SK-N-SH (cell line): ENCODE results near the gene COCH. TPM values are rescaled to one million over a fixed set of nuclear protein-coding genes. Genes with fewer than 3 reads are reported as not detected.

ENCODE experiments used
- CTCF ChIA-PET: fragments of 300-600, 350-600 bp; formaldehyde crosslinking; extraction: SDS; loops from one replicate; lab custom pipeline; 2021; lab: Yijun Ruan, JAX
- POLR2A ChIA-PET: fragments of 350-600 bp; sonication (Branson Sonifier 250); formaldehyde crosslinking; extraction: SDS; loops from one replicate; lab custom pipeline; 2020; ENCODE audit warnings: antibody characterized with exemption, inconsistent platforms; lab: Yijun Ruan, JAX
- DNase-seq: peaks from one replicate; pipeline ENCODE4 v3.0.0; 2012
- H2AFZ ChIP-seq: fragments of 200-600 bp; sonication (generic); 2 replicates; pipeline ENCODE4 v1.8.1; 2016; ENCODE audit warnings: antibody characterized with exemption, mild to moderate bottlenecking, low read depth
- H3F3A ChIP-seq: fragments of 200-600 bp; sonication (generic); replicated peaks from 2 replicates; pipeline ENCODE3; 2016; ENCODE audit warnings: antibody characterized with exemption, mild to moderate bottlenecking; ENCODE audit not compliant: insufficient read depth
- H3K27ac ChIP-seq, 2 experiments: fragments of 200-500 bp in 1 of 2; fragments of 200-600 bp in 1 of 2; sonication (Bioruptor generic) in 1 of 2; sonication (generic), shearing (Covaris generic) in 1 of 2; 2 replicates each; pipeline versions ENCODE4 v1.5.1 to v1.6.1; 2014 to 2016; ENCODE audit warnings: low read depth in 2 of 2, inconsistent platforms in 1 of 2, low read length in 1 of 2, mild to moderate bottlenecking in 1 of 2, mixed read lengths in 1 of 2
- H3K27me3 ChIP-seq: fragments of 200-600 bp; sonication (generic), shearing (Covaris generic); 2 replicates; pipeline ENCODE4 v1.6.1; 2016; ENCODE audit warnings: mixed run types; ENCODE audit not compliant: insufficient read depth
- H3K36me3 ChIP-seq, 2 experiments: fragments of 200-500 bp in 1 of 2; fragments of 200-600 bp in 1 of 2; sonication (Bioruptor generic) in 1 of 2; sonication (generic) in 1 of 2; replicated peaks in 1 of 2; 2 replicates each; pipeline versions ENCODE3 to v1.5.1; 2014 to 2016; ENCODE audit warnings: low read length in 1 of 2, mild to moderate bottlenecking in 1 of 2; ENCODE audit not compliant: insufficient read depth in 2 of 2, control insufficient read depth in 1 of 2
- H3K4me1 ChIP-seq, 2 experiments: fragments of 200-500 bp in 1 of 2; fragments of 200-600 bp in 1 of 2; sonication (Bioruptor generic) in 1 of 2; sonication (generic), shearing (Covaris generic) in 1 of 2; 2 replicates each; pipeline versions ENCODE4 v1.5.1 to v1.6.1; 2014 to 2016; ENCODE audit warnings: low read depth in 1 of 2, low read length in 1 of 2, mixed run types in 1 of 2; ENCODE audit not compliant: insufficient read depth in 2 of 2, control insufficient read depth in 1 of 2
- H3K4me2 ChIP-seq: fragments of 200-600 bp; sonication (generic), shearing (Covaris generic); 2 replicates; pipeline ENCODE4 v1.6.1; 2017; ENCODE audit warnings: mixed run types
- H3K4me3 ChIP-seq, 2 experiments: fragments of 200-500 bp in 1 of 2; fragments of 200-600 bp in 1 of 2; sonication (Bioruptor generic) in 1 of 2; sonication (generic), shearing (Covaris generic) in 1 of 2; 2 replicates each; pipeline versions ENCODE4 v1.5.1 to v1.8.1; 2014 to 2016; ENCODE audit warnings: low read depth in 2 of 2, inconsistent platforms in 1 of 2, low read length in 1 of 2, mild to moderate bottlenecking in 1 of 2, mixed read lengths in 1 of 2, moderate library complexity in 1 of 2
- H3K79me2 ChIP-seq: fragments of 200-600 bp; sonication (generic); 2 replicates; pipeline ENCODE4 v1.8.1; 2017; ENCODE audit warnings: mild to moderate bottlenecking; ENCODE audit not compliant: insufficient read depth
- H3K9ac ChIP-seq: fragments of 200-600 bp; sonication (generic); 2 replicates; pipeline ENCODE4 v1.6.1; 2017; ENCODE audit warnings: mixed run types
- H3K9me2 ChIP-seq: fragments of 200-600 bp; sonication (generic); 2 replicates; pipeline ENCODE4 v1.6.1; 2017; ENCODE audit warnings: mixed run types
- H3K9me3 ChIP-seq: fragments of 200-600 bp; sonication (generic); 2 replicates; pipeline ENCODE4 v1.6.1; 2017; ENCODE audit warnings: mixed run types, mild to moderate bottlenecking, moderate library complexity
- H4K20me1 ChIP-seq: fragments of 200-600 bp; sonication (generic); 2 replicates; pipeline ENCODE4 v1.6.1; 2017; ENCODE audit warnings: mild to moderate bottlenecking, mixed run types; ENCODE audit not compliant: insufficient read depth
- ELF1 ChIP-seq: IDR thresholded peaks from 2 replicates; pipeline ENCODE4 v1.4.0; 2012
- EP300 ChIP-seq, 2 experiments: IDR thresholded peaks; 2 replicates each; pipeline versions ENCODE4 v1.4.0 to v1.6.1; 2012; ENCODE audit warnings: borderline replicate concordance in 1 of 2, low read depth in 1 of 2, low read length in 1 of 2
- FOSL2 ChIP-seq: IDR thresholded peaks from 2 replicates; pipeline ENCODE4 v1.4.0; 2012; ENCODE audit warnings: low read depth, mild to moderate bottlenecking, moderate library complexity, borderline replicate concordance
- GABPA ChIP-seq: IDR thresholded peaks from 2 replicates; pipeline ENCODE4 v1.4.0; 2012; ENCODE audit warnings: low read depth, mild to moderate bottlenecking
- MXI1 ChIP-seq: IDR thresholded peaks from 2 replicates; pipeline ENCODE4 v1.6.1; 2012; ENCODE audit warnings: mild to moderate bottlenecking, low read depth, low read length, improper control_type of control experiment
- POLR2AphosphoS5 ChIP-seq: IDR thresholded peaks from 2 replicates; pipeline ENCODE4 v1.6.1; 2012; ENCODE audit warnings: low read depth, low read length
- RCOR1 ChIP-seq: fragments of 150-350 bp; IDR thresholded peaks from 2 replicates; pipeline ENCODE4 v1.6.1; 2017; ENCODE audit warnings: antibody characterized with exemption, low read length
- RFX5 ChIP-seq: IDR thresholded peaks from 2 replicates; pipeline ENCODE4 v1.6.1; 2012; ENCODE audit warnings: mild to moderate bottlenecking, improper control_type of control experiment, low read length
- RXRA ChIP-seq: IDR thresholded peaks from 2 replicates; pipeline ENCODE4 v1.4.0; 2012; ENCODE audit warnings: low read depth, mild to moderate bottlenecking, borderline replicate concordance
- SIN3A ChIP-seq: IDR thresholded peaks from 2 replicates; pipeline ENCODE4 v1.6.1; 2012; ENCODE audit warnings: low read depth, mild to moderate bottlenecking, low read length, moderate library complexity, borderline replicate concordance
- TAF1 ChIP-seq: IDR thresholded peaks from 2 replicates; pipeline ENCODE4 v1.6.1; 2012; ENCODE audit warnings: low read depth, mild to moderate bottlenecking, low read length, moderate library complexity, borderline replicate concordance
- TEAD4 ChIP-seq: IDR thresholded peaks from 2 replicates; pipeline ENCODE4 v1.4.0; 2012; ENCODE audit warnings: mild to moderate bottlenecking, borderline replicate concordance; ENCODE audit not compliant: insufficient read depth
- YY1 ChIP-seq: IDR thresholded peaks from 2 replicates; pipeline ENCODE4 v1.4.0; 2012; ENCODE audit warnings: low read depth, mild to moderate bottlenecking
- WGBS: methylation state at CpG from one replicate; pipeline ENCODE4 v1.1.6; 2017; ENCODE audit warnings: low lambda C conversion rate; 5-methylcytosine and 5-hydroxymethylcytosine counted together
- polyA plus RNA-seq, 3 experiments: library from polyadenylated mRNA; depleted of rRNA; stranded (reverse); fragments of >200 nt; gene quantifications; 2 replicates each; pipeline ENCODE4 v1.2.3, GENCODE V29; 2012
- TF ChIP-seq, protein P1 (sequence below): IDR thresholded peaks from 2 replicates; pipeline ENCODE4 v1.6.1; 2012; ENCODE audit warnings: mild to moderate bottlenecking, low read depth, low read length, moderate library complexity
- TF ChIP-seq, protein P2 (sequence below): IDR thresholded peaks from 2 replicates; pipeline ENCODE4 v1.4.0; 2012; ENCODE audit warnings: low read depth
- TF ChIP-seq, protein P3 (sequence below): fragments of 150-350 bp; IDR thresholded peaks from 2 replicates; pipeline ENCODE4 v1.6.1; 2016; ENCODE audit warnings: mild to moderate bottlenecking, low read depth, low read length
- TF ChIP-seq, protein P4 (sequence below): fragments of 150-350 bp; IDR thresholded peaks from 2 replicates; pipeline ENCODE4 v1.6.1; 2017; ENCODE audit warnings: antibody characterized with exemption, low read length, low read depth, borderline replicate concordance

COCH gene
- polyA plus RNA-seq, 1 of the 3 experiments (the other 2 are of a cell fraction), result 9.3 TPM

DNA sequence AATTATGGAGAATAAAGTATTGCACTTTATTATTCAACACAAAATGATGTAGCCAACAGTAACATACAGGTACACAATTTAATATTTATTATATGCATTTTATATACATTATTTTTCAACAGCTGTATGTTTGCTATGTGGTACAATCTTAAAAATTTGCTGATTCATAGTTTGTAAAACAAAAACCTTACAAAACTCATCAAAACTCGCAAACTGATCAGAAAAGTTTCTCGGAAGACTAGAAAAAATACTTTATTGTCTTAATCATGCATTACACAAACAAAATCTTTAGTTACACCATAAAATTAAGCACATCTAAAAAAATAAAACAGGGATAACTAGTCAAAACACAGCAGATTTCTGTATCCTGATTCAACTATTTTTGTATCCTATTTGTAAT lies 19.5 kb downstream of the COCH start:
- Histone ChIP-seq H3K4me1 (no peaks in the 10 kb centered on the region; a peak in 1 of 4 replicates), H3F3A (peaks cover 7% of the 10 kb centered on the region), H3K27me3 (no peaks in the 10 kb centered on the region), H2AFZ (no peak overlapping the region), H3K36me3 (peaks cover 30 to 31% of the 10 kb centered on the region in 2 experiments), H3K9ac (no peak overlapping the region), H3K9me3 (no peaks in the 10 kb centered on the region), H3K4me2 (no peak overlapping the region), H3K79me2 (no peaks in the 10 kb centered on the region), H3K9me2 (no peaks in the 10 kb centered on the region), H3K27ac (no peak overlapping the region), H3K4me3 (no peak overlapping the region), H4K20me1 (no peaks in the 10 kb centered on the region)
- ChIA-PET CTCF (interaction anchor here (0.6 to 0.7 kb wide), 2 partner anchors 111 to 276 kb away, joined by 3 to 4 read pairs; no protein-coding TSS in a partner anchor), POLR2A (no interaction called here)
- DNase-seq, result no peak
- WGBS, result 87% methylated on average over 2 of the region's 2 CpGs
- TF ChIP-seq TEAD4, result no peak
- TF ChIP-seq YY1, result no peak
- TF ChIP-seq, protein P1, sequence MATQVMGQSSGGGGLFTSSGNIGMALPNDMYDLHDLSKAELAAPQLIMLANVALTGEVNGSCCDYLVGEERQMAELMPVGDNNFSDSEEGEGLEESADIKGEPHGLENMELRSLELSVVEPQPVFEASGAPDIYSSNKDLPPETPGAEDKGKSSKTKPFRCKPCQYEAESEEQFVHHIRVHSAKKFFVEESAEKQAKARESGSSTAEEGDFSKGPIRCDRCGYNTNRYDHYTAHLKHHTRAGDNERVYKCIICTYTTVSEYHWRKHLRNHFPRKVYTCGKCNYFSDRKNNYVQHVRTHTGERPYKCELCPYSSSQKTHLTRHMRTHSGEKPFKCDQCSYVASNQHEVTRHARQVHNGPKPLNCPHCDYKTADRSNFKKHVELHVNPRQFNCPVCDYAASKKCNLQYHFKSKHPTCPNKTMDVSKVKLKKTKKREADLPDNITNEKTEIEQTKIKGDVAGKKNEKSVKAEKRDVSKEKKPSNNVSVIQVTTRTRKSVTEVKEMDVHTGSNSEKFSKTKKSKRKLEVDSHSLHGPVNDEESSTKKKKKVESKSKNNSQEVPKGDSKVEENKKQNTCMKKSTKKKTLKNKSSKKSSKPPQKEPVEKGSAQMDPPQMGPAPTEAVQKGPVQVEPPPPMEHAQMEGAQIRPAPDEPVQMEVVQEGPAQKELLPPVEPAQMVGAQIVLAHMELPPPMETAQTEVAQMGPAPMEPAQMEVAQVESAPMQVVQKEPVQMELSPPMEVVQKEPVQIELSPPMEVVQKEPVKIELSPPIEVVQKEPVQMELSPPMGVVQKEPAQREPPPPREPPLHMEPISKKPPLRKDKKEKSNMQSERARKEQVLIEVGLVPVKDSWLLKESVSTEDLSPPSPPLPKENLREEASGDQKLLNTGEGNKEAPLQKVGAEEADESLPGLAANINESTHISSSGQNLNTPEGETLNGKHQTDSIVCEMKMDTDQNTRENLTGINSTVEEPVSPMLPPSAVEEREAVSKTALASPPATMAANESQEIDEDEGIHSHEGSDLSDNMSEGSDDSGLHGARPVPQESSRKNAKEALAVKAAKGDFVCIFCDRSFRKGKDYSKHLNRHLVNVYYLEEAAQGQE, result no peak
- TF ChIP-seq SIN3A, result no peak
- no peak for TF ChIP-seq RFX5
- no peak for TF ChIP-seq GABPA
- no peak for TF ChIP-seq RCOR1
- TF ChIP-seq ELF1, result no peak
- TF ChIP-seq FOSL2, result no peak
- TF ChIP-seq MXI1, result no peak
- TF ChIP-seq, protein P2, sequence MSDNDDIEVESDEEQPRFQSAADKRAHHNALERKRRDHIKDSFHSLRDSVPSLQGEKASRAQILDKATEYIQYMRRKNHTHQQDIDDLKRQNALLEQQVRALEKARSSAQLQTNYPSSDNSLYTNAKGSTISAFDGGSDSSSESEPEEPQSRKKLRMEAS, result no peak
- no peak for TF ChIP-seq TAF1

DNA sequence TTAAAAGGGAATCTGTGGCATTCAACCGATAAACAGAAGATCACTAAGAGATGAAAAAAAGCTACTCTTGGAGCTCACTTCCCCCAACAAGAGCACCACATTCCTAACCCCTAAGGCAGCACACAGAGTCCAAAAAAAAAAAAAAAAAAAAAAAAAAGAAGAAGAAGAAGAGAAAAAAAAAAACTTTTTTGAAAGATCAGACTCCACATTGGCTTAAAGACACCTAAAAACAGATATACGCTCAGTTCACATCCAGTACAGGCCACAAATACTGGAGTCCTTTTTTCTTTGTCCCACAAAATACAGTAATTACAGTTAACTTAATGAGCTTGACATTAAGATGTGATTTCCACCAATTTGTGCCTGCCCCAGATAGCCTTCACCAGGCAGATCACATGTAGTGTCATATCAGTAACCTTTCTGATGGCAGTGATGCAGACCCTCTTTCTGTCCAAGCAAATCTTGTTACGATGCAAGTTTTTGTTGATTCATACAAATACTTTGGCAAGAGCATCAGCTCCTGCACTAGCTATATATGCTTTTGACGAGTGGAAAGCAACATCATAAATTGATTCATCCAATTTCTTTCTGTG lies 20.7 kb downstream of the COCH start:
- Histone ChIP-seq H4K20me1 (no peaks in the 10 kb centered on the region), H3F3A (peaks cover 7% of the 10 kb centered on the region), H3K9me3 (no peaks in the 10 kb centered on the region), H3K4me3 (no peak overlapping the region), H3K27ac (peak overlapping the region in 1 of 2 experiments; percentile 11; a peak in 1 of 4 replicates), H3K79me2 (no peaks in the 10 kb centered on the region; the same call in 1 of the 2 replicates), H3K9me2 (no peaks in the 10 kb centered on the region), H3K27me3 (no peaks in the 10 kb centered on the region), H3K4me2 (no peak overlapping the region), H3K36me3 (peaks cover 32 to 41% of the 10 kb centered on the region in 2 experiments), H3K4me1 (no peaks in the 10 kb centered on the region; a peak in 1 of 4 replicates), H2AFZ (no peak overlapping the region), H3K9ac (no peak overlapping the region)
- no peak for TF ChIP-seq RXRA
- no peak for TF ChIP-seq POLR2AphosphoS5
- no peak for TF ChIP-seq SIN3A
- TF ChIP-seq, protein P3, sequence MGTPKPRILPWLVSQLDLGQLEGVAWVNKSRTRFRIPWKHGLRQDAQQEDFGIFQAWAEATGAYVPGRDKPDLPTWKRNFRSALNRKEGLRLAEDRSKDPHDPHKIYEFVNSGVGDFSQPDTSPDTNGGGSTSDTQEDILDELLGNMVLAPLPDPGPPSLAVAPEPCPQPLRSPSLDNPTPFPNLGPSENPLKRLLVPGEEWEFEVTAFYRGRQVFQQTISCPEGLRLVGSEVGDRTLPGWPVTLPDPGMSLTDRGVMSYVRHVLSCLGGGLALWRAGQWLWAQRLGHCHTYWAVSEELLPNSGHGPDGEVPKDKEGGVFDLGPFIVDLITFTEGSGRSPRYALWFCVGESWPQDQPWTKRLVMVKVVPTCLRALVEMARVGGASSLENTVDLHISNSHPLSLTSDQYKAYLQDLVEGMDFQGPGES, result no peak
- TF ChIP-seq, protein P4, sequence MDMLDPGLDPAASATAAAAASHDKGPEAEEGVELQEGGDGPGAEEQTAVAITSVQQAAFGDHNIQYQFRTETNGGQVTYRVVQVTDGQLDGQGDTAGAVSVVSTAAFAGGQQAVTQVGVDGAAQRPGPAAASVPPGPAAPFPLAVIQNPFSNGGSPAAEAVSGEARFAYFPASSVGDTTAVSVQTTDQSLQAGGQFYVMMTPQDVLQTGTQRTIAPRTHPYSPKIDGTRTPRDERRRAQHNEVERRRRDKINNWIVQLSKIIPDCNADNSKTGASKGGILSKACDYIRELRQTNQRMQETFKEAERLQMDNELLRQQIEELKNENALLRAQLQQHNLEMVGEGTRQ, result no peak
- TF ChIP-seq, protein P1, result no peak
- no peak for TF ChIP-seq EP300 (IDR thresholded peaks at IDR 0.05; ENCODE audit: borderline replicate concordance in 1 of 2, low read depth in 1 of 2, low read length in 1 of 2)
- TF ChIP-seq TEAD4, result no peak
- POLR2A ChIA-PET, result no interaction called here
- WGBS, result 86% methylated on average over 4 of the region's 4 CpGs
- DNase-seq, result no peak
- CTCF ChIA-PET, result interaction anchor here (1.4 kb wide), 1 partner anchor 11 kb away, joined by 6 read pairs; no protein-coding TSS in a partner anchor
